ENCODE data around the gene ARHGEF25.

The ARHGEF25 gene

GRCh38 chr12:57603815-57604453 is 7.3 kb upstream of the ARHGEF25 start:
- H3K36me3 ChIP-seq (ENCODE audit: control insufficient read depth in 2 of 2, insufficient read depth in 1 of 2, low read length in 2 of 2): peaks cover 5 to 57% of the 10 kb centered on the region in 2 experiments
- POLR2A ChIA-PET: interaction anchor here (0.9 to 1.3 kb wide), 4 partner anchors 13 to 71 kb away, joined by 3 to 4 read pairs (median 3); partner anchors contain the start of gene DCTN2
- H3K4me3 ChIP-seq (ENCODE audit: low read depth, low read length): peak overlapping the region; percentile 52
- H3K4me1 ChIP-seq (ENCODE audit: control insufficient read depth, insufficient read depth, low read length): peaks cover 8% of the 10 kb centered on the region; the same call in 1 of the 2 replicates
- CTCF ChIA-PET: interaction anchor here (0.7 to 2.1 kb wide), 3 partner anchors 17 to 22 kb away, joined by 3 to 7 read pairs (median 5); no protein-coding TSS in a partner anchor
- peak overlapping the region; percentile 27 for H3K27ac ChIP-seq (ENCODE audit: extremely low read depth, low read depth, low read length)
- H3K9me3 ChIP-seq (ENCODE audit: control insufficient read depth, insufficient read depth, low read depth, low read length): no peaks in the 10 kb centered on the region
- TF ChIP-seq GLI4 (tag by site-specific recombination; IDR thresholded peaks at IDR 0.05) (no peak), ZNF423 (tag by site-specific recombination; IDR thresholded peaks at IDR 0.05) (no peak), SP7 (tag by site-specific recombination; IDR thresholded peaks at IDR 0.05) (peak; percentile 19; the same call in 1 of the 2 replicates), ZFP41 (tag by site-specific recombination; IDR thresholded peaks at IDR 0.05; ENCODE audit: borderline replicate concordance) (no peak), BCL11B (tag by site-specific recombination; IDR thresholded peaks at IDR 0.05; ENCODE audit: low read depth) (no peak), ZBTB17 (tag by site-specific recombination; IDR thresholded peaks at IDR 0.05) (peak; percentile 66), ZNF777 (tag by site-specific recombination; IDR thresholded peaks at IDR 0.05; ENCODE audit: borderline replicate concordance) (no peak), ZNF600 (tag by site-specific recombination; IDR thresholded peaks at IDR 0.05) (peak; percentile 54), ZNF292 (tag by site-specific recombination; IDR thresholded peaks at IDR 0.05; ENCODE audit: borderline replicate concordance, low read depth) (no peak), ZNF76 (tag by site-specific recombination; IDR thresholded peaks at IDR 0.05; ENCODE audit: borderline replicate concordance, low read depth) (no peak; the same call in 1 of the 2 replicates), ZNF394 (tag by site-specific recombination; IDR thresholded peaks at IDR 0.05; ENCODE audit: borderline replicate concordance) (no peak; the same call in 1 of the 2 replicates), WT1 (tag by site-specific recombination; IDR thresholded peaks at IDR 0.05) (no peak), YY1 (tag by site-specific recombination; IDR thresholded peaks at IDR 0.05) (no peak), KLF1 (tag by site-specific recombination; IDR thresholded peaks at IDR 0.05) (peak; percentile 15; the same call in 1 of the 2 replicates), ZBTB7A (tag by site-specific recombination; IDR thresholded peaks at IDR 0.05; ENCODE audit: low read depth) (no peak), SP3 (tag by site-specific recombination; IDR thresholded peaks at IDR 0.05) (peak; percentile 17), ZNF843 (tag by site-specific recombination; IDR thresholded peaks at IDR 0.05) (no peak), ZNF623 (tag by site-specific recombination; IDR thresholded peaks at IDR 0.05) (no peak), ZNF140 (tag by site-specific recombination; IDR thresholded peaks at IDR 0.05) (no peak), ZNF211 (tag by site-specific recombination; IDR thresholded peaks at IDR 0.05; ENCODE audit: low read depth) (no peak), ZNF341 (tag by site-specific recombination; IDR thresholded peaks at IDR 0.05; ENCODE audit: low read depth) (no peak), PRDM10 (tag by site-specific recombination; IDR thresholded peaks at IDR 0.05) (peak; percentile 64), FEZF1 (tag by site-specific recombination; IDR thresholded peaks at IDR 0.05) (0 out of 2 replicates have a peak, but pooled peaks have one; percentile 42), ZNF2 (tag by site-specific recombination; IDR thresholded peaks at IDR 0.05) (0 out of 2 replicates have a peak, but pooled peaks have one; percentile 27), ZNF610 (tag by site-specific recombination; IDR thresholded peaks at IDR 0.05; ENCODE audit: borderline replicate concordance) (no peak), ZNF830 (tag by site-specific recombination; IDR thresholded peaks at IDR 0.05; ENCODE audit: low read depth) (no peak), ZNF335 (tag by site-specific recombination; conservative IDR thresholded peaks at IDR 0.05) (peak; percentile 22; the same call in 1 of the 2 replicates), SALL2 (tag by site-specific recombination; IDR thresholded peaks at IDR 0.05; ENCODE audit: borderline replicate concordance) (no peak)
- TF ChIP-seq, protein P1, sequence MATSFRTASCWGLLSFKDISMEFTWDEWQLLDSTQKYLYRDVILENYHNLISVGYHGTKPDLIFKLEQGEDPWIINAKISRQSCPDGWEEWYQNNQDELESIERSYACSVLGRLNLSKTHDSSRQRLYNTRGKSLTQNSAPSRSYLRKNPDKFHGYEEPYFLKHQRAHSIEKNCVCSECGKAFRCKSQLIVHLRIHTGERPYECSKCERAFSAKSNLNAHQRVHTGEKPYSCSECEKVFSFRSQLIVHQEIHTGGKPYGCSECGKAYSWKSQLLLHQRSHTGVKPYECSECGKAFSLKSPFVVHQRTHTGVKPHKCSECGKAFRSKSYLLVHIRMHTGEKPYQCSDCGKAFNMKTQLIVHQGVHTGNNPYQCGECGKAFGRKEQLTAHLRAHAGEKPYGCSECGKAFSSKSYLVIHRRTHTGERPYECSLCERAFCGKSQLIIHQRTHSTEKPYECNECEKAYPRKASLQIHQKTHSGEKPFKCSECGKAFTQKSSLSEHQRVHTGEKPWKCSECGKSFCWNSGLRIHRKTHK (tag by site-specific recombination; IDR thresholded peaks at IDR 0.05): no peak
- TF ChIP-seq, protein P2, sequence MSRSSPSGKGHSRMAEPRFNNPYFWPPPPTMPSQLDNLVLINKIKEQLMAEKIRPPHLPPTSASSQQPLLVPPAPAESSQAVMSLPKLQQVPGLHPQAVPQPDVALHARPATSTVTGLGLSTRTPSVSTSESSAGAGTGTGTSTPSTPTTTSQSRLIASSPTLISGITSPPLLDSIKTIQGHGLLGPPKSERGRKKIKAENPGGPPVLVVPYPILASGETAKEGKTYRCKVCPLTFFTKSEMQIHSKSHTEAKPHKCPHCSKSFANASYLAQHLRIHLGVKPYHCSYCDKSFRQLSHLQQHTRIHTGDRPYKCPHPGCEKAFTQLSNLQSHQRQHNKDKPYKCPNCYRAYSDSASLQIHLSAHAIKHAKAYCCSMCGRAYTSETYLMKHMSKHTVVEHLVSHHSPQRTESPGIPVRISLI (tag by site-specific recombination; IDR thresholded peaks at IDR 0.05): no peak
- TF ChIP-seq, protein P3, sequence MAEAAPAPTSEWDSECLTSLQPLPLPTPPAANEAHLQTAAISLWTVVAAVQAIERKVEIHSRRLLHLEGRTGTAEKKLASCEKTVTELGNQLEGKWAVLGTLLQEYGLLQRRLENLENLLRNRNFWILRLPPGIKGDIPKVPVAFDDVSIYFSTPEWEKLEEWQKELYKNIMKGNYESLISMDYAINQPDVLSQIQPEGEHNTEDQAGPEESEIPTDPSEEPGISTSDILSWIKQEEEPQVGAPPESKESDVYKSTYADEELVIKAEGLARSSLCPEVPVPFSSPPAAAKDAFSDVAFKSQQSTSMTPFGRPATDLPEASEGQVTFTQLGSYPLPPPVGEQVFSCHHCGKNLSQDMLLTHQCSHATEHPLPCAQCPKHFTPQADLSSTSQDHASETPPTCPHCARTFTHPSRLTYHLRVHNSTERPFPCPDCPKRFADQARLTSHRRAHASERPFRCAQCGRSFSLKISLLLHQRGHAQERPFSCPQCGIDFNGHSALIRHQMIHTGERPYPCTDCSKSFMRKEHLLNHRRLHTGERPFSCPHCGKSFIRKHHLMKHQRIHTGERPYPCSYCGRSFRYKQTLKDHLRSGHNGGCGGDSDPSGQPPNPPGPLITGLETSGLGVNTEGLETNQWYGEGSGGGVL (tag by site-specific recombination; IDR thresholded peaks at IDR 0.05): peak; percentile 54; the same call in 1 of the 2 replicates

Measured in HEK293 (cell line).